ENCODE data around the gene UGT1A9.

UGT1A9 gene

DNA sequence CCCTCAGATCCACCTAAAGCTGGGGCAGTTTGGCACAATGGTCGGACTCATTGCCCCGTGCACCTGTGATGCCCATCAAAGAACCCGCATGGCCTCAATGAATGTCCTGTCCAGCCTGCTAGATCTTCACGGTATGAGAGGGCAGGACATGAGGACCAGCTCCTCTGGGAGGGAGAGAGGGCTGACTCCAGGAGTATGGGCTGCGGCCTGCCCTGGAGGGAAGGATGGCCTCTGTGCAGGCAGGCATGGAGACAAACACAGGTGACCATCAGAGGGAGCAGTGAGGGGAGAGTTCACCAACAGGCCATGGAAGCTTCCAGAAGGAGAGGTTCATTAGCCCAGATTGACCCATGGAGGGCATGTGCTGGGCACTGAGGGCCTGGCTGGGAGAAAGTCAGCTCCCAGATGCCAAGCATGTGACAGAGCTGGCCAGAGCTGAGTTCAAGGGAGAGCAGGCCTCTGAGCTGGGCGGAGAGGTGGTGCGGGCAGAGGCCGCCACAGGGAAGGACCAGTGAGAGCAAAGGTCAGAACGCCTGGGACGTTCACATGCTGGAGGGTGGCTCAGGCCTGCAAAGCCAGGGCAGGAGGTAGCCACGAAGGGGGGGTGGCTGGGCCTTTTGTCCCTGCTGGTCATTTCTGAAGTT is 146.4 kb downstream of the UGT1A9 start:
- DNase-seq: no peak

DNA sequence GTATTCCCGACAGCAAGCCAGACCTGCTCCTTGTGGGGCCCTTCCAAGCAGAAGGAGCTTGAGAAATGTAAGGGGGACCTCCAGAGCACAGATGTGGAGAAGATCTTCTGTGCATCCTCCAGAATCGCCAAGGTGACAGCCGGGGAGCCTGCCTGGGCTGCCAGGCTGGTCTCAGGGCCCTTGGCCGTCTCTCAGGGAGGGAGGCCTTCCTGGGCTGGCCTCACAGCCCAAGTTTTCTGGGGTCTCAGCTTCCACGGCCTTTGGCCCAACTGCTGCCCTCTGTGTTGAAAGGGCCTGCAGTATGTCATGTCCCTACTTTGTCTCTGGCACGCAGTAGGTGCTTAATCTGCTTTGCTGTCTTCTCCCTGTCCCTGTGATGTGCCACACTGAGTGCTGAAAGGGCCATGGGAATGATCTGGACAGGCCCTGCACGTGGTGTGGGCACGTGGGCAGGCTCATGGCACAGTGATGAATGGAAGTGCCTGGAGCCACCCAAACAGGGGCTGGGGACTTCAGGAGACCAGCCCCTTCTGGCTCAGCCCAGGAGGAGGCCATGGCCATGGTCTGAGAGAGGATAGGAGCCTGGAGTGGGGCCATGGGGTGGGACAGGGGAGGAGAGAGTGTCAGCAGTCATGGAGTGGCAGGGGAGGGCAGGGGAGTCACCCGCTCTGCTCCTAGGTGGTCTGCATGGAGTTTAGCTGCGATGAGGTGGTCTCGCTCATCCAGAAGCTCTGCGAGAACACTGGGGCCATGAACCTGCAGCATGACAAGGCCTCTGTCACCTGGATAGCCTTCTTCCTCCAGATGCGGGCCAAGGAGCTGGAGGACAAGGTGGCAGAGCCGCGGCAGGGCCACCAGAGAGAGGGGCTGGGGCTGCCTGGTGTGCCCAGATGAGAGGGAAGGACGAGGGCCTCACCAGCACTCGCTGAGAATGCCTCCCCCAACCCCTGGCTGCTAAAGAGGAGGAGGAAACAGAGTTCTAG is 147.2 kb downstream of the UGT1A9 start:
- no peak for DNase-seq

GRCh38 chr2:233819884-233820773 is 148.4 kb downstream of the UGT1A9 start:
- DNase-seq: no peak

DNA sequence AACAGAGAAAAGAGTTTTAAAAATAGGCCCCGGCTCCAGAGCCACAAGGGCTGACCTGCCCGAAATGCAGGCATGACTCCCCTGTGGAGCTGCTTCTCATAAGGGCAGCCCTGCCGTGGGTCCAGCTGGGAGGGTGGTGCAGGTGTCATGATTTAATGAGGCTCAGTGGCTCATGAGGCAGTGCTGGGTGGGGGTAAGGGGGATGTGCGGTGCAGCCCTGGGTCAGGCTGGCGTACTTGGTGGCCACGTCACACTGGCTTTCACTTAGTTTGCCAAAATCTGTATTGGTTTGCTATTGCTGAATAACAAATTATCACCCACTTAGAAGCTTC is 149.0 kb downstream of the UGT1A9 start:
- DNase-seq: no peak

DNA sequence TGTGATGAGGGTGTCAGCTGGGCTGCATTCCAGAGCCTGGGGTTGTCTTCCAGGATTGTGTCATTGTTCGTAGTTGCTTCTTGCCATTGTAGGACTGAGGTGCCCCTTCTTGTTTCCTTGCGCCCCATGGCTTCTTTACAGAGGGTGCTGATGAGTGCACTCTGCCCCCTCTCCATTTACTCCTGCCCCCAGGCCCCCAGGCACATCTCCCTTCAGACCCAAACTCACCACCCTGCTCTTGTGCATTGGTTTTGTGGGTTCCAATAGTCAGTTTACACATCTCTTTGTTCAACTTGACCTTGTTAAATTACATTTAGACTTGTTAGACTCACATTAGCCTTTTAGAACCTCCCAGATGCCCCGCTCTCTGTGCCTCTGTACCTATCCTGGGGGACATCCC is 149.5 kb downstream of the UGT1A9 start:
- no peak for DNase-seq

DNA sequence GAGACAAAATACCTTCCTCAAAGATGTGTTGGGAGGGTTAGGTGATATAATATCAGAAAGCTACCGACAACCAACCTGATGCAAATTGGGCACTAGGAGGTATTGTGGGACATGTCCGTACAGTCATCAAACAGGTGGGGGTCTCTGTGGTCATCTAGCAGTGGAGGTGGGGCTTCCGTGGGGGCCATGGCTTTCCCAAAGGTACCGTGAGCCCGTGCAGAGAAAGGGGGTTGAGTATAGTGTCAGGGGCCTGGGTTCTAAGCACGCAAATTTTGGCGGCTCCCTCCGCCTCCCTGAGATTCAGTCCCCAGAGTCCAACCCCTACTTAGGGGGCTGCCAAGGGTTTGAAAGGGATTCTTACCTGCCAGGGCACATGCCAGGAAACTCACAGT is 150.0 kb downstream of the UGT1A9 start:
- no peak for DNase-seq

DNA sequence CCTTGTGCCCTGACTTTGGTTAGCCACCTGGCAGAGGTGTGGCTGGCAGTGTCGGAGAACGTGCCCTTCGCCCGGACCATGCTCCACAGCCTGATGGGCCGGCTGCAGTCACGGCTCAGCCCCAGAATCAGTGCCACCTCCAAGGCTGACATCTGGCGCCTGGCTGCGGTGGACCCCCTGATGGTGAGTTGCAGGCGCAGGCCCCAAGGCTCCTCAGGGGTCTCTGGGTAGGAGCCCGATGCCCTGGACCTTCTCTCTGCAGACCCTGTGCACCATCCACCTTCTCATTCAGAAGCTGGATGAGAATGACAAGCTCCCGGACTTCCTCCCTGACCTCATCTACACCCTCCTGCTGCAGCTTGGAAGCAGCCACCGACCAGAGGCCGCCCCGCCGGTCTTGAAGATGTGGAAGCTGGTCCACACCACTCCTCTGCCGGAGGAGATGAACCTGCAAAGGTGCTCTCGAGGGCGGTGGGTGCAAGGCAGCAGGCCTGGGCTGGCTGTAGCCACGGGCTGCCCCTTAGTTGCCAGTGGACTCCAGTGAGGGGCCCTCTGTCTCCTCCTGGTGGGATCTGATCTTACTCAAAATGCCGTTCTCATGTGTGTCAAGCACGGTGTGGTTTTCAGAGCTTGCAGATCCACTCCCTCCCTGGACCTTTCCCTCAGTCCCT is 150.5 kb downstream of the UGT1A9 start:
- no peak for DNase-seq

Data from right kidney (tissue), 1 donor.